K562 (cell line): ENCODE measurements around the gene YAF2. TPM values are rescaled to one million over a fixed set of nuclear protein-coding genes. Genes with fewer than 3 reads are reported as not detected.

ENCODE experiments used
- COPS2 ChIP-seq: fragments of 450-650 bp; conservative IDR thresholded peaks from 2 replicates; pipeline ENCODE4 v1.6.1; 2016; ENCODE audit warnings: mild to moderate bottlenecking, moderate library complexity
- E2F4 ChIP-seq: sonication (generic); formaldehyde crosslinking; IDR thresholded peaks from 2 replicates; pipeline ENCODE4 v1.8.0; 2022; ENCODE audit warnings: mild to moderate bottlenecking, low read depth, missing genetic modification reagents
- EP300 ChIP-seq: IDR thresholded peaks from 2 replicates; pipeline ENCODE4 v1.6.1; 2012; ENCODE audit warnings: low read length, improper control_type of control experiment
- EWSR1 ChIP-seq: fragments of 450-650 bp; IDR thresholded peaks from 2 replicates; pipeline ENCODE4 v1.6.1; 2018; ENCODE audit warnings: borderline replicate concordance, mild to moderate bottlenecking, low read depth, moderate library complexity; ENCODE audit not compliant: partially characterized antibody
- KDM4B ChIP-seq, 2 experiments: fragments of 450-650 bp in 1 of 2; sonication (generic) in 1 of 2; IDR thresholded peaks; 2 replicates each; pipeline ENCODE4 v1.6.1; 2016 to 2017; ENCODE audit warnings: borderline replicate concordance in 2 of 2, antibody characterized with exemption in 1 of 2, low read depth in 1 of 2, mild to moderate bottlenecking in 1 of 2
- MECOM ChIP-seq: fragments of 250-450 bp; sonication (Bioruptor Pico); IDR thresholded peaks from 2 replicates; pipeline ENCODE4 v1.8.0; 2022; ENCODE audit warnings: inconsistent platforms
- NCOA1 ChIP-seq: fragments of 450-650 bp; IDR thresholded peaks from 2 replicates; pipeline ENCODE4 v1.6.1; 2016; ENCODE audit warnings: low read depth
- NR0B1 ChIP-seq: fragments of 450-650 bp; IDR thresholded peaks from one replicate; pipeline ENCODE4 v1.6.1; 2018; ENCODE audit warnings: mild to moderate bottlenecking, moderate library complexity; ENCODE audit not compliant: partially characterized antibody
- POLR2A ChIP-seq: fragments of 450-650 bp; conservative IDR thresholded peaks from 2 replicates; pipeline ENCODE4 v1.6.1; 2016
- RFX1 ChIP-seq: fragments of 450-650 bp; IDR thresholded peaks from 2 replicates; pipeline ENCODE4 v1.6.1; 2016; ENCODE audit warnings: mild to moderate bottlenecking, moderate library complexity
- SIN3A ChIP-seq, 2 experiments: fragments of 150-350 bp in 1 of 2; IDR thresholded peaks; 2 replicates each; pipeline ENCODE4 v1.6.1; 2011 to 2016; ENCODE audit warnings: borderline replicate concordance in 2 of 2, low read depth in 2 of 2, low read length in 2 of 2, mild to moderate bottlenecking in 2 of 2, moderate library complexity in 2 of 2; ENCODE audit not compliant: control insufficient read depth in 1 of 2
- SREBF1 ChIP-seq: fragments of 150-350 bp; IDR thresholded peaks from 2 replicates; pipeline ENCODE4 v1.6.1; 2014; ENCODE audit warnings: antibody characterized with exemption, low read depth, low read length, borderline replicate concordance
- STAT5B ChIP-seq: fragments of 250-450 bp; sonication (Bioruptor Pico); IDR thresholded peaks from 2 replicates; pipeline ENCODE4 v1.8.0; 2021; ENCODE audit warnings: mild to moderate bottlenecking, inconsistent platforms
- TEAD4 ChIP-seq, 2 experiments: sonication (generic) in 1 of 2; formaldehyde crosslinking in 1 of 2; IDR thresholded peaks; 2 replicates each; pipeline versions ENCODE4 v1.6.1 to v1.8.0; 2012 to 2022; ENCODE audit warnings: borderline replicate concordance in 1 of 2, inconsistent platforms in 1 of 2, low read length in 1 of 2, mild to moderate bottlenecking in 1 of 2, missing genetic modification reagents in 1 of 2
- USF1 ChIP-seq: sonication (generic); formaldehyde crosslinking; IDR thresholded peaks from 2 replicates; pipeline ENCODE4 v1.9.0; 2022; ENCODE audit warnings: mild to moderate bottlenecking, missing genetic modification reagents
- ZNF217 ChIP-seq: sonication (generic); formaldehyde crosslinking; IDR thresholded peaks from 2 replicates; pipeline ENCODE4 v1.8.0; 2022; ENCODE audit warnings: mild to moderate bottlenecking, missing genetic modification reagents
- ZNF384 ChIP-seq: IDR thresholded peaks from 2 replicates; pipeline ENCODE4 v1.6.1; 2012; ENCODE audit warnings: low read depth, low read length, improper control_type of control experiment
- ZNF507 ChIP-seq: conservative IDR thresholded peaks from 2 replicates; pipeline ENCODE4 v1.6.1; 2017; ENCODE audit warnings: missing genetic modification characterization, missing compliant biosample characterization
- ZNF511 ChIP-seq: sonication (generic); formaldehyde crosslinking; IDR thresholded peaks from 2 replicates; pipeline ENCODE4 v1.8.0; 2022; ENCODE audit warnings: mild to moderate bottlenecking, missing genetic modification reagents
- ZNF639 ChIP-seq, 2 experiments: fragments of 200-800 bp in 1 of 2; sonication (Bioruptor generic) in 1 of 2; sonication (generic) in 1 of 2; formaldehyde crosslinking in 1 of 2; IDR thresholded peaks in 1 of 2; conservative IDR thresholded peaks in 1 of 2; 2 replicates each; pipeline versions ENCODE4 v1.5.0 to v1.6.1; 2016 to 2020; ENCODE audit warnings: missing compliant biosample characterization in 1 of 2, missing genetic modification characterization in 1 of 2, missing genetic modification reagents in 1 of 2
- ZNF76 ChIP-seq: fragments of 250-450 bp; sonication (Bioruptor Pico); IDR thresholded peaks from 2 replicates; pipeline ENCODE4 v1.4.0; 2020; ENCODE audit warnings: mild to moderate bottlenecking, moderate library complexity, borderline replicate concordance
- polyA plus RNA-seq, 8 experiments: library from polyadenylated mRNA; depleted of rRNA in 4 of 8; stranded (reverse) in 5 of 8; unstranded in 3 of 8; fragments of >200 nt; fragmentation: Nextera tagmentation in 2 of 8; fragmentation: Illumina TruSeq in 1 of 8; extraction: Ambion mirVana in 2 of 8; extraction: Trizol in 1 of 8; gene quantifications; 2 replicates each; pipeline versions ENCODE4 v1.2.1 to v1.2.3, GENCODE V29; 2011 to 2014; ENCODE audit warnings: inconsistent platforms in 1 of 8, missing spikeins in 1 of 8
- total RNA-seq, 7 experiments: library from RNA; depleted of rRNA in 6 of 7; stranded (reverse); fragments of >200 nt in 6 of 7; fragmentation: Illumina TruSeq in 2 of 7; extraction: Trizol in 2 of 7; gene quantifications; 2 replicates each; pipeline versions ENCODE4 v1.2.1 to v1.2.3, GENCODE V29; 2011 to 2021; ENCODE audit warnings: low replicate concordance in 1 of 7

YAF2 gene
- total and polyA plus RNA-seq, 9 of the 15 experiments (the other 6 are each of a cell fraction or from before 2014, with no cell fraction given): 10.6 to 26.4 (median 21.3) TPM

- no peak for TF ChIP-seq NR0B1
- TF ChIP-seq ZNF639 (CRISPR knock-in tag; conservative IDR thresholded peaks at IDR 0.05 in 1 of 2, IDR thresholded peaks at IDR 0.05 in 1 of 2): no peak
- TF ChIP-seq EP300: no peak
- no peak for TF ChIP-seq RFX1
- TF ChIP-seq E2F4 (CRISPR knock-in tag): peak; percentile 74; the same call in 1 of the 2 replicates
- no peak for TF ChIP-seq STAT5B (CRISPR knock-in tag)
- TF ChIP-seq SREBF1: no peak
- no peak for TF ChIP-seq ZNF217
- no peak for TF ChIP-seq ZNF384
- TF ChIP-seq ZNF76 (CRISPR knock-in tag): no peak
- no peak for TF ChIP-seq ZNF507 (tag)
- TF ChIP-seq SIN3A (IDR thresholded peaks at IDR 0.05; ENCODE audit: borderline replicate concordance in 2 of 2, control insufficient read depth in 1 of 2, low read depth in 2 of 2, low read length in 2 of 2): peak in 1 of 2 experiments; percentile 46; a peak in 1 of 4 replicates
- no peak for TF ChIP-seq TEAD4 (IDR thresholded peaks at IDR 0.05; ENCODE audit: low read length)
- TF ChIP-seq TEAD4 (CRISPR knock-in tag; IDR thresholded peaks at IDR 0.05; ENCODE audit: borderline replicate concordance): no peak
- TF ChIP-seq KDM4B (IDR thresholded peaks at IDR 0.05; ENCODE audit: borderline replicate concordance in 2 of 2, low read depth in 1 of 2): no peak
- no peak for TF ChIP-seq MECOM
- no peak for TF ChIP-seq EWSR1
- TF ChIP-seq NCOA1: no peak
- peak; percentile 62 for TF ChIP-seq POLR2A
- no peak for TF ChIP-seq ZNF511 (CRISPR knock-in tag)
- TF ChIP-seq COPS2: no peak
- TF ChIP-seq USF1: peak; percentile 88
These were observed at the start of gene YAF2 (continued) for GRCh38 chr12:42238240-42239140.
